HG03066 (cell line): ENCODE results near the gene KIAA0319L.
"Not testable (repeated sequence)": the region's sequence is repeated elsewhere in the genome, so short reads cannot be mapped to it uniquely, and the experiment has no call there.

Experiments
- ATAC-seq: cut with Tn5 transposase; IDR thresholded peaks from one replicate; pipeline ENCODE4 v1.9.1; 2021; ENCODE audit warnings: low read depth; ENCODE audit not compliant: unreplicated experiment

KIAA0319L gene

DNA sequence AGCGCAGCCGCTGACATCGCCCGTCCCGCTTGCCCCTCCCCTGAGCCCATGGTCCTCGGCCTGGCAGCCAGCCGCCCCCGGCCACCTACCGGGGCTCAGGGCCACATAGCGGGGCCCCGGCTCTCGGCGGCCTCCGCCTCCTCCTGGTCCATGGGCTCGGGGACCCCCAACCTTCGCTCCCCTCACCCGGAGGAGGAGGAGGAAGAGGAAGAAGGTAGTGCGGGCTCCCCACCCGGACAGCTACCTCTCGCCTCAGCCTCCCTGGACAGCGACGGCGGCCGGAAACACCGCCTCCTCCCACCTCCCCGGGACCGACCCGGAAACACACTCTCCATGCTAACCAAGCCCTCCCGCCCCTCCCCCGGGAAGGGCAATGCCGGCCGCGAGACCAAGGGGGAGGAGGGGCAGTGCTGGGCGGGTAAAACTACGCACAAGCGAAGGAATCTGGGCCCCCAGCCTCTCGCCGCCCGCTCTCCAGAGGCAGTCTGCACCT is at the start of gene KIAA0319L:
KIAA0319L (minus strand) TSS at position 286 of the 493 bp plus-strand sequence. CDS start 2,912 bp downstream, outside the sequence.
- ATAC-seq = peak; percentile 77

DNA sequence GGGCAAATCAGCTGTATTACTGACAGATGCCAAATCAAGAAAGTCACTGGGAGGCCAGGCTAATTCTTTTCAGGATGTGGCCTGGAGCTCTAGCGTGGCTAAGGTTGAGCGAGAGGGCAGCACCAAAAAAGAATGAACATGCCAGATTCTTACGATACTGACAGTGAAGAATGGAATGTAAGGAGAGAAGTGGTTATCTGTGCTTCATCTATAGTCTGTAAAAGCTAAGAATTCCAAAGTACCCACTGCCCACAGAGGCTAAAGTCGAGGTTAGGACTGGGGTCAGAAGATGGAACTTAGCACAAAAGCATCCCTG is 48.6 kb upstream of the KIAA0319L start:
- ATAC-seq = no peak

DNA sequence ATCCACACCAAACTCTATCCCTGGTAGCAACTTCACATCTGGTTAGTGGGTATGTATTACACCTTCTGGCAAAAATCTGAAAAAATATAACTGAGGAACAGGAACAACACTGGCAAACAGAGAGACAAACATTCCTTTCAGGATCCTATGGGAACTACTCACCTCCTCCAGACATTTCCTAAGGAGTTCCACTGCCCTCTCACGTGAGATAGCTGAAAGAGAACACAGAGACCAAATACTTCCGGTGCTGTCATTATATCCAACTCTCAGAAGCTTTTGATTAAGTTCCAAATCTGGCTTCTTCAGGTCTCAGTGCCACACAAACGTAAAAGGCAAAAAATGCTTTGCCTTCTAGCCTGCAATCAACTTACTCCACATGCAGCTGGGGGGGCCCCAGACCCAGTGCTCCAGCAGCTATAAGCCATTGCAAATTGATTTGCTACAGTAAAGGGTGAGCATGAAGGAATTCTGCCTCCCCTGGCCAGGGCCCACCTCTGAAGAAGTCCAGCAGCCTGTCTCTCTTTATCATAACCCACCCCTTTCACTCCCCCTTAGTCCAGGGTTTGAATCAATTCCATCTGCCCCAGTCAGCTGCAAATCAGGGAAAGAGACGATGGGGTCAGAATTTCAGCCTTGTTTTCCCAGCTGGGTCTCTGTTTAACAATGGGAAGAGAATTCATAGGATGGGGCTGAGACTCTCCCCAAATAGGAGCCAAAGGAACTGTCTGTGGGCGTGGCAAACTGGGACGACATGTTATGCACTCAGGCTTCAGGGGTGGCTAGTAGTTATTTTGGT is 48.1 kb upstream of the KIAA0319L start:
- ATAC-seq = no peak

DNA sequence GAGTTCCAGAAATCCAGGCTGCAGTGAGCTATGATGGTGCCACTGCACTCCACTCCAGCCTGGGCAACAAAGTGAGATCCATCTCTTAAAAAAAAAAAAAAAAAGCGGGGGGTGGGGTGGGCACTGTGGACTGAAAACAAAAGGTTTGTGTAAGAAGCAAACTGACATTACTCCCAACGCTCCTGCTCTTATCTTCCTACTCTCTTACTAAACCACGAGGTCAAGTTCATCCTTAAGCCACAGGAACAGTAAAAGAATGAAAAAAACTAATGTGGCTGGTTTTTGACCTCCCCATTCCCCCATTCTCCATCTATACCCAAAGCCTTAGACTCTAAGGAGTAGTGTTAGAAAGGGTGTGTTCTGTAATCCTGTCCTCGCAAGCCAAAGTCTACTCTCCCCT is 46.7 kb upstream of the KIAA0319L start:
- ATAC-seq = no peak

DNA sequence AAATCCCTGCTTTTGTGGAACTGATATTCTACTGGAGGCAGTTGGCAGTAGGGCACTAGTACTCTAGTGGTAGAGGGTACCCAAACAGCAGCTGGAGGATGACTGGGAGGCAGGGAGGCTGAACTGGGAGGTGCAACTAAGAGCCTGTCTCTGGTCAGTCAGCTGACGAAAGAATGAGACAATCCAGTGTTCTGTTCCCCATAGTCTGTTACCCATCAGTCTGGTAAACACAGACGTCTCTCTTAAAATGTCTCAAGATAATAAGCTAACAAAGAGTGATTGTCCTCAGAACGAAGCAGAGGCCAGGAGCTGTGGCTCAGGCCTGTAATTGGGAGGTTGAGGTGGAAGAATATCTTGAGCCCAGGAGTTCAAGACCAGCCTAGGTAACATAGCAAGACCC is 46.3 kb upstream of the KIAA0319L start:
- ATAC-seq = no peak

DNA sequence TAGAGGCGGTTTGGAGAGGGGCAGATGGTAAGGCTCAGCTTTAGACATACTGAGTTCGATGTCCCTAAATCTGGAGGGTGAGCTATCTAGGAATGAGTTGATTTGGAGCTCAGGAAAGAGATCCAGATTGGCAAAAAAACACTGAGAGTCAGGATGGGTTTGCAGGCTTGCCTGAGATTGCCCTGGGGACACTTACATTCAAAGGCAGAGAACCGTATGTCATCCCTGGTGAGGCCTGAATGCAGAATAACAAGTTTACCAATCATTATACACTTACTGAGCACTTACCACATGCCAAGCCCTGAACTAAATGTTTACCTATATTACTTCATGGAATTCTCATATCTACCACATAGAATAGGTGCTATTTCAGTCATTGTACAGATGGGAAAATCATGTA is 43.4 kb upstream of the KIAA0319L start:
- no peak for ATAC-seq

DNA sequence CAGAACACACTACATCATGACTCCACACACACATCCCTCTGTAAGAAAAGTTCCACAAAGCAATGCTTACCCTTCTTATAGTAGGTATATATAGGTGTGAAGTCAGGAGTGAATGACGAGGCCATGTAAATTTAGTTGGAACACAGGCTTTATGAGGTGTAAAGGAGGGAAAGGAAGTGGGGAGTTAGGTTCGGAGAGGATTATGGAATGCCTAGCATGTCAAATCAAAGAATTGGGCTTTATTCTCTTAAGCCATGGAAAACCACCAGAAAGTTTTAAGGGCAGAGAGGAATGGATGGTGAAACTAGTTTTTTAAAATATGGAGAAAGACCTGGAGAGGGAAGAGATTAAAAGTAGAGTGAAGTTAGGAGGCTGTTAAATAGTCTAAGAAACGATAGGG is 42.2 kb upstream of the KIAA0319L start:
- ATAC-seq = no peak

DNA sequence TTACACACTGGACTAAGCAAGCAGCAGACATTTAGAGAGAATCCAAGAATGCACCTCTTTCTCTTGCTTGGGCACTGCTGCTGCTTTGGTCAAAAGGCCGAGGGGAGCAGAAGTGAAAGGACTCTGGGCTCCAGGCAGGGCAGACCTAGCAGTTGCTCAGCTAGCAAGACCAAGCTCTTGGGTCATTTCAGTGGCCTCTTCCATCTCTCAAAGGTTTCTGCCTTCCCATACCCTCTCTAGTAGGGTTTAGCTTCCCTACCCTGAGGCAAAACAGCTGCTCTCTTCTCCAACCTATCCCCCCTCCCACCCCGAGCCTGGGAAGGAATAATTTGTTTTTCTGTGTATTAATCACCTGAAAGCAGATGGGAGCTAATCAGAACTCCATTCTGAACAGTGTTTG is 41.7 kb upstream of the KIAA0319L start:
- no peak for ATAC-seq

DNA sequence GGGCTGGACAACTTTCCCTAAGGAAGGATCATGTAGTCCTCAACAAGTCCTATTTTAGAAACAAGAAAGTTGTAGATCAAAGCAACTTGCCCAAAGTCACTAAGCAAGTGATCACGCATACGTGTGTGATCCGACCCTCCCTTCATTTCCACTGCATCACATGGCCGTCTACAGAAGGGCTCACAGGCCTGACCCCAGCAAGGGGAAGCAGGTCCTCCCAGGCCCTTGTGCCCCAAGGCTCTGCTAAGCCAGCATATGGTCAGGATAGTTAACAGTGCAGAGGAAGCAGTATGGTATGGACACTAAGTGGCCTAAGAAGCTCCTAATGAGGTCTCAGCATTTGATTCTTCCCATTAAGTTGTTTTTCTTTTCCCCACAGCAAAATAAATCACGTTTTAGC is 40.7 kb upstream of the KIAA0319L start:
- ATAC-seq = no peak

DNA sequence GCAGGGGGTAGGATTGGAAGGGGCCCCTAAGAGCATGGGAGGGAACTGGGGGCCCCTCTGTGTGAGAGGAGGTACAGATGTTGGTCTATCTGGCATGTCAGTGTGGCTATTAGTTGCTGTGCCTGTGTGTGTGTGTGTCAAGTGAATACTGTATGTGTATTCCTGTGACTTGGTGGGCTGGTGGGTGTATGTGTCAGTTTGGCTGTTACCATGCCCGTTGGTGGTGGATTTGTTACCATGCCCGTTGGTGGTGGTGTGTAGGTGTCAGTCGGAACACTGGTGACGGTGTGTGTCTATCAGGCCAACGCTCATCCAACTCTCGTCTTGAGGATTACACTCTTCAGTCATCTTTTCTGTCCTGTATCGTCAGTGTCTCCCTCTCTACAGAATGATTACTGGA is 38.5 kb upstream of the KIAA0319L start:
- ATAC-seq = no peak

DNA sequence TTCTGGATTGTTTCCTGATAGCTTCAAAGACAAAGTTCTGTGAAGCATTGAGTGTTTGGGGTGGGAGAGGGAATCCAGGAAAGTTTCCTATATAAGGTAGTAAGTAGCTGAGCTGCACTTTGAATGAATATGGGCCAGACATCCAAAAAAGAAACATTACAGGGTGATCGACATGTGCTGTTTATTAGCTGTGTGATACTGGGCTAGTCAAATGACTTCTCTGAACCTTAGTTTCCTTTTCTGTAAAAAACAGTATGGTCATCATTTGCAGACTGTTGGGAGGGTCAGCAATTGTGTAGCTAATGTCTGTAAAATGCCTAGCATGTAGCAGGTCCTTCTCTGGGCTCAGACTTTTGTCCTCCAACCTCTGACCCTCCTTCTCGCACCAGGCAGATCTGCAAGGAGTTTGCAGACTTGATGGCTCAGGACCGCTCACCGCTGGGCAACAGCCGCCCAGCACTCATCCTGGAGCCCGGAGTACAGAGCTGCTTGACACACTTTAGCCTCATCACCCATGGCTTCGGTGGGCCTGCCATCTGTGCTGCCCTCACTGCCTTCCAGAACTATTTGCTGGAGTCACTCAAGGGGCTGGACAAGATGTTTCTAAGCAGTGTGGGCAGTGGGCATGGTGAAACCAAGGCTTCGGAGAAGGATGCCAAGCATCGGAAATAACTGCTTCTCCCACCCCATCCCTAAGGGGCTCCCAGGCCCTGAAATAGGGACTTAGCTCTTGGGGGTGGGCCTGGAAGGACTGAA is 37.0 kb upstream of the KIAA0319L start:
- no peak for ATAC-seq

DNA sequence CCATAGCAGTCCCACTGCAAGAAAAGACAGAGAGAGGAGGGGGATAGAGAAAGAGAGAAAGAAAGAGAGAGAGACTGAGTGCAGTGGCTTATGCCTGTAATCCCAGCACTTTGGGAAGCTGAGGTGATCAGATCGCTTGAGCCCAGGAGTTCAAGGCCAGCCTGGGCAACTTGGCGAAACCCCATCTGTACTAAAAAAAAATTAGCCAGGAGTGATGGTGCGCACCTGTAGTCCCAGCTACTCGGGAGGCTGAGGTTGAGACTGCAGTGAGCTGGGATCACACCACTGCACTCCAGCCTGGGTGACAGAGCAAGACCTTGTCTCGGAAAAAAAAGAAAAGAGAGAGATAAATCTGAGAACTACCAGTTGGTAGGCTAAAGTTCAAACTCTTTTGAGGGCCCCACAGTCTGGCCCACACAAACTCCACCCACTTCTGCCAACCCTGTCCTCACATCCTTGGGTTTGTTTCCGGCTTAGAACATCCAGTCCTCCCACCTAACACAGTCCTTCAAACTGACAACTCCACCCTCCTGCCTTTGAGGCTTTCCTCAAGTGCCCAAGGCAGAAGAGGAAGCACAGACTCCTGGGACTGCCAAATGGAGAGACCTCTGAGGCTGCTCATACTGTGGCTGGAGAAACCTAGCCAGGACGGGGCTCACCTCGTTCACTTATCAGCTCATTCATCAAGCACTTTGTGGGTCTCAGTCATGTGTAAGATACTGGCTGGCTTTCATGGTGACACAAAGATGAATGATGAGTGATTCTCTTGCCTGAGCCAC is 36.0 kb upstream of the KIAA0319L start:
- ATAC-seq = no peak

DNA sequence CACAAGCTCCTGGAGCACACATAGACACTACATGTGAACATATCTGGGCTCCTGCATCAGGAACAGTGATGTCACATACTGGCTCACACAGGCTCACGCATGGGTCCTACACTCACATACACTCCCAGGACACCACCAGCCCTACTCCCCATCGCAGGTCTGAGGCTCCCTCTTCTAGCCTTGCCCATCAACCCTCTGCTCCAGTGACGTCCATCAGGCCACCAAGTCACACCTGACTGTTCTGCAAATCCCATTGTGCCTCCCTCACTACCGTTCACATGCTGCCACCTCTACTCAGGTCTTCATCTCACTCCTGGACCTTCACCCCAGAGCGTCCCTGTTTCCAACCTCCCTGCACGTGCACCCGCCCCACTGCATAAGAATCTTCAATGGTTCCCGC is 34.0 kb upstream of the KIAA0319L start:
- ATAC-seq = no peak

DNA sequence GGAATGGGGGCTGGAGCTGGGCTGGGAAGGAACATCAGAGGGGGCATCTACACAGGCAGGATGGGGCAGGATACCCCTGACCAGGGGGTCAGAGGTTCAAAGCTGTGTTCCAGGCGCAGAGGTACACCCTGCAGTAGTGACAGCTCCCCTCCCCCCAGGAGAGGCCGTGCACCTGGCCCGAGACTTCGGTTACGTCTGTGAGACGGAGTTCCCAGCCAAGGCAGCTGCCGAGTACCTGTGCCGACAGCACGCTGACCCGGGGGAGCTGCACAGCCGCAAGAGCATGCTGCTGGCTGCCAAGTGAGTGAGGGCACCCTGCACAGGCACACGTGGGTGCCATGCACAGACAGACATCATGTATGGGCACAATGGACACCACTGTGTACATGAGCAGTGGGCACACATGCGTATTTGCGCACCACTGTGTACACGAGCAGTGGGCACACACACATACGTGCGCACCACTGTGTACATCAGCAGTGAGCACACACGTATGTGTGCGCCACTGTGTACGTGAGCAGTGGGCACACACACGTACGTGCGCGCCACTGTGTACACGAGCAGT is 33.4 kb upstream of the KIAA0319L start:
- ATAC-seq = no peak

DNA sequence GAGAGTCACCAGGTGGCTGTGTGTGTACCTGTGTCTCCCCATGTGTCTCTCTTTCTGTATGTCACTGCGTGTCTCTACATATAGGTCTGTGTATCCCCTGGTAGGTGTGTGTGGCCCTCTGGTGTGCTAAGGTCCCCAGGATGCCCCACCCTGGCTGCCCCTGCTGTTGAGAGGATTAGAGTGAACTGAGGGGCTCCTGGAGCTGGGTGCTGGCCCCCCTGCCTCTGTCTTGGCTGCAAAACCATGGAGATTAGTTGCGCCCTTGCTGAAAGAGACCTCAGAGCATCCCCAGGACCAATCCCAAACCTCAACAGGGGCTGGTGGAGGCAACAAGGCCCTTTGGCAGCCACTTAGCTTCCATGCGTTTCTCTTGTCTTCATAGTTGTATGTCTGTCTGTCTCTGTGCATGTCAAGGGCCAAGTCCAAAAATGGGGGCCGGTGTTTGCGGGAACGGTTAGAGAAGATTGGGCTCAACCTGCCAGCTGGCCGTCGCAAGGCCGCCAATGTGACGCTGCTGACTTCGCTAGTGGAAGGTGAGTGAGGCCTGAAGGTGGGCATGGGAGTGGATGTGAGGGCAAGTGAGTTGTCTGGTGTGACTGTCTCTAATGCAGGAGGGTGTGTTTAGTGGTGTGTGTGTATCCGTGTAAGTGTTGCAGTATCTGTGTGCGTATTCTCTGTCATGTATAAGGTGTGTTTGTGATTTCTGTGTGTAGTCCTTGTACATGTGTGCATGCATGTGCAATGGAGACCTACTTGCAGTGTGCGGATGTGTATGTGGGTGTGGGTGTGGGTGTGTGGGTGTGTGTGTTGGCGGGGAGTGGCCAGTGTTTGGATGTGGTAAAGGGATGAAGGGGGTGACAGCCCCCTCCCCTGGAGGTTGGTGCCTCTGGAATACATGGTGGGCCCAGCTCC is 32.6 kb upstream of the KIAA0319L start:
- no peak for ATAC-seq

DNA sequence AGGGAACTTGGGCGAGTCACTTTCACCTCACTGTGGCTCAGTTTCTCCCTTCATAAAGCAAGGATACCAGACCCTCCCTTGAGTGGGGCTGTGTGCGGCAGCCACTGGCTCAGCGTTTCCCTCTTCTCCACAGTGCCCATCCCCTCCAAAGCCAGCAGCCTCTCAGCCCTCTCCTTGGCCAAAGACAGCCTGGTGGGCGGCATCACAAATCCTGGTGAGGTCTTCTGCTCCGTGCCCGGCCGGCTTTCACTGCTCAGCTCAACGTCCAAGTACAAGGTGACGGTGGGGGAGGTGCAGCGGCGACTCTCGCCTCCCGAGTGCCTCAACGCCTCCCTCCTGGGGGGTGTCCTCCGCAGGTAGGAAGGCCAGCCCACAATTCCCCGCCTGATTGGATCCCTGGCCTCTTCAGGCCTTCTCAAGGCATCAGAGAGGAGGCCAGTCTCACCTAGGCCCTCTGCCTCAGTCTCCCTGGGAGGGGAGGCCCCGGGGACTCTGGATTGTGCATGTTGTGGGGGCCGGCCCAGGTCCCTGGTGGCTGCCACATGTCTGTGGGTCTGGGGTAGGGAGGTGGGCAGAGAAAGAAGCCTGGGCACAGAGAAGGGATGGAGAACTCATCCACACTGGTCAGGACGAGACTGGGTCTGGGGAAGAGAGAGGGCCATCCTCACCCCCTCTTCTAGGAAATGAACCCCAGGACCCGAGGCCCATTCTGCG is 31.2 kb upstream of the KIAA0319L start:
- ATAC-seq = no peak

DNA sequence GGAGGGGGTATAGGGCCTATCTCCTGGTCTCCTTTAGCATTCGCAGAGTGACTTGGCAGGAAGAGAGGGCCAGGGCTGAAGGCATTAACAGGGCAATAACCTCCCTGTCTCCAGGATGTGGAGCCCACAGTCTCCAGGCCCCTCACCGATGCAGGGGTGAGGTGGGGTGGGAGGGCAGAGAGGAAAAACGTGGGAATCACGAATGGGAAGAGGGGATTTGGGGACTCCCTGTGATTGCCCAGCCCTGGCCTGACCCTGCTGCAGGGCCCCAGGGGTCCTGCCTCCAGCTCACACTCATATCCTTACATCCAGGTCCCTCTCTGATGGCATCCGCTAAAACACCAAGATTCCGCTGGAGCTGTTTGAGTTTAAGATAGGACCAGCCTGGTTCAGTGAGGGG is 30.5 kb upstream of the KIAA0319L start:
- ATAC-seq = no peak

DNA sequence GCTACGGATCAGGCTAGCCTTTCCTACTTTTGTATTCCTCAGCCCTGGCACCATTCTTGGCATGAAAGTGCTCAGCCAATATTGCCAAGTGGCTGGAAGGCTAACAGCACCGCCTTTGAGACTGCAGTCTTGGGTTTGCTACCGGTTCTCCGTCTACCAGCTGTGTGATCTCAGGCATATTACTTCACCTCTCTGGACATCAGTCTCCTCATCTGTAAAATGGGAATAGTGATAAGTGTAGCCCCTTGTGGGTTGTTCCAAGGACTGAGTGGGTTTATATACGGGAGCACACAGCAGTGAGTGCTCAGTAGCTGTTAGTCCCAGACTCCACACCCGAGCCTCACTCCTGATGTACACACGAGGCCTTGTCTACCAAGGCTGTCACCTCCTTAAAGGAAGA is 29.6 kb upstream of the KIAA0319L start:
- no peak for ATAC-seq

DNA sequence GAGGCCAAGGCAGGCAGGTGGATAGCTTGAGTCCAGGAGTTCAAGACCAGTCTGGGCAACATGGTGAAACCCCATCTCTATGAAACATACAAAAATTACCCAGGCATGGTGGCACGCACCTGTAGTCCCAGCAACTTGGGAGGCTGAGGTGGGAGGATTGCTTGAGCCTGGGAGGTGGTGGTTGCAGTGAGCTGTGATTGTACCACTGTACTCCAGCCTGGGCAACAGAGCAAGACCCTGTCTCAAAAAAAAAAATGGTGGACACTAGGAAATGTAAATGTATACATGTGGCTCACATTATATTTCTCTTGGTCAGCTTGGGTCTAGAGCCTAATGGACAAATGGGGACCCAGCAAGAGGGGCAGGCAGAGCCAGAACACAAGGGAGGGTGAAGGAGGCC is 28.6 kb upstream of the KIAA0319L start:
- ATAC-seq = not testable (repeated sequence)
